Parathyroid adenoma (tissue), 2 donors: ENCODE data around the gene SPRYD3.
"Not testable (repeated sequence)": the region's sequence is repeated elsewhere in the genome, so short reads cannot be mapped to it uniquely, and the experiment has no call there.

Experiments used
- H2AFZ ChIP-seq: fragments of 300-600 bp; sonication (generic); one replicate; pipeline ENCODE4 v1.7.0; 2017; ENCODE audit warnings: antibody characterized with exemption, mild to moderate bottlenecking
- H3K27ac ChIP-seq: fragments of 300-600 bp; sonication (generic); one replicate; pipeline ENCODE4 v1.7.0; 2017
- H3K27me3 ChIP-seq: fragments of 300-600 bp; sonication (generic); one replicate; pipeline ENCODE4 v1.7.0; 2017; ENCODE audit warnings: low read length; ENCODE audit not compliant: control insufficient read depth, insufficient read depth
- H3K36me3 ChIP-seq: fragments of 300-600 bp; sonication (generic); one replicate; pipeline ENCODE4 v1.7.0; 2017; ENCODE audit warnings: low read length; ENCODE audit not compliant: control insufficient read depth, insufficient read depth
- H3K4me1 ChIP-seq: fragments of 300-600 bp; sonication (generic); one replicate; pipeline ENCODE4 v1.7.0; 2017; ENCODE audit warnings: control low read depth
- H3K4me2 ChIP-seq: fragments of 300-600 bp; sonication (generic); one replicate; pipeline ENCODE4 v1.7.0; 2017; ENCODE audit warnings: low read length
- H3K4me3 ChIP-seq: fragments of 300-600 bp; sonication (generic); one replicate; pipeline ENCODE4 v1.7.0; 2017; ENCODE audit warnings: low read depth, low read length
- H3K79me2 ChIP-seq: fragments of 300-600 bp; sonication (generic); one replicate; pipeline ENCODE4 v1.7.0; 2017; ENCODE audit warnings: control low read depth
- H3K9ac ChIP-seq: fragments of 300-600 bp; sonication (generic); one replicate; pipeline ENCODE4 v1.7.0; 2017; ENCODE audit warnings: mild to moderate bottlenecking
- H3K9me3 ChIP-seq: fragments of 300-600 bp; sonication (generic); one replicate; pipeline ENCODE4 v1.7.0; 2017; ENCODE audit warnings: low read length; ENCODE audit not compliant: control insufficient read depth
- TF ChIP-seq, protein P1 (sequence below): fragments of 300-600 bp; sonication (generic); IDR thresholded peaks from one replicate; pipeline ENCODE4 v1.7.0; 2017; ENCODE audit warnings: antibody characterized with exemption, mild to moderate bottlenecking
- donor health status: primary hyperparathyroidism.

SPRYD3 gene

DNA sequence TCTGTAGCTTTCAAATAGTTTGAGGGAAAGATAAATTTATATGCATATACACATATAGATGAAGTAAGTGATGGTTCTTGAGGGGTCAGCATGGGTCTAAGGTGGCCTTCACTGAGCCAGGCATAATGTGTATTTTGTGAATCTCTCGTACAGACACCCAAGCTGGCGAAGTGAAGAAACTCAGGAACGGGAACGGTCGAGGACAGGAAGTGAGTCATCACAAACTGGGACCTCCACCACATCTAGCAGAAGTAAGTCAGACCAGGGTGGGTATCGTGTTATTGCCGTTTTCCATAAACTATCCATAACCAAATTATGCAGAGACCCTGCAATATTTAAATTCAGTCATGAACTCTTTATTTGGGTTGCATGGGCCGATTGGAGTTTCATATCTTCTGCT, 44.7 kb downstream of the SPRYD3 start:
- TF ChIP-seq, protein P1, sequence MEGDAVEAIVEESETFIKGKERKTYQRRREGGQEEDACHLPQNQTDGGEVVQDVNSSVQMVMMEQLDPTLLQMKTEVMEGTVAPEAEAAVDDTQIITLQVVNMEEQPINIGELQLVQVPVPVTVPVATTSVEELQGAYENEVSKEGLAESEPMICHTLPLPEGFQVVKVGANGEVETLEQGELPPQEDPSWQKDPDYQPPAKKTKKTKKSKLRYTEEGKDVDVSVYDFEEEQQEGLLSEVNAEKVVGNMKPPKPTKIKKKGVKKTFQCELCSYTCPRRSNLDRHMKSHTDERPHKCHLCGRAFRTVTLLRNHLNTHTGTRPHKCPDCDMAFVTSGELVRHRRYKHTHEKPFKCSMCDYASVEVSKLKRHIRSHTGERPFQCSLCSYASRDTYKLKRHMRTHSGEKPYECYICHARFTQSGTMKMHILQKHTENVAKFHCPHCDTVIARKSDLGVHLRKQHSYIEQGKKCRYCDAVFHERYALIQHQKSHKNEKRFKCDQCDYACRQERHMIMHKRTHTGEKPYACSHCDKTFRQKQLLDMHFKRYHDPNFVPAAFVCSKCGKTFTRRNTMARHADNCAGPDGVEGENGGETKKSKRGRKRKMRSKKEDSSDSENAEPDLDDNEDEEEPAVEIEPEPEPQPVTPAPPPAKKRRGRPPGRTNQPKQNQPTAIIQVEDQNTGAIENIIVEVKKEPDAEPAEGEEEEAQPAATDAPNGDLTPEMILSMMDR: no peak
- Histone ChIP-seq H3K9ac (no peak overlapping the region), H3K27ac (no peak overlapping the region)

DNA sequence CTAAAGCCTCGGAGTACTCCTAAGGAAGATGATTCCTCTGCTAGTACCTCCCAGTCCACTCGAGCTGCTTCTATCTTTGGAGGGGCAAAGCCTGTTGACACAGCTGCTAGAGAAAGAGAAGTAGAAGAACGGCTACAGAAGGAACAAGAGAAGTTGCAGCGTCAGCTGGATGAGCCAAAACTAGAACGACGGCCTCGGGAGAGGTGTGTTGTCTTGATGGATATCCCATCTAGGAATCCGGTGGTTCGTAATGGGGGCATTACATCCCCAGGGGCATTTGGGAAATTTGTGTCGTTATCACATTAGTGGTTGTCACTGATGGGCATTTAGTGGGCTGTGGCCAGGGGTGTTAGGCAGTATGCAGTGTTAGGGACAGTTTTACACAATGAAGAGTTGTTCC, 45.4 kb downstream of the SPRYD3 start:
- H2AFZ ChIP-seq, H3K9me3 ChIP-seq, H3K4me1 ChIP-seq, H3K27ac ChIP-seq, H3K9ac ChIP-seq, H3K4me3 ChIP-seq, H3K27me3 ChIP-seq, H3K79me2 ChIP-seq, H3K36me3 ChIP-seq: not testable (repeated sequence)
- H3K4me2 ChIP-seq: peak overlapping the region; percentile 26

More for the DNA sequence above, 44.7 kb downstream of the SPRYD3 start:
- H3K4me2 ChIP-seq: peak overlapping the region; percentile 28
- H3K4me3 ChIP-seq: no peak overlapping the region
- H3K9me3 ChIP-seq: no peaks in the 10 kb centered on the region
- peaks cover 2% of the 10 kb centered on the region for H3K79me2 ChIP-seq
- H2AFZ ChIP-seq: no peak overlapping the region
- no peaks in the 10 kb centered on the region for H3K27me3 ChIP-seq
- peaks cover 3% of the 10 kb centered on the region for H3K4me1 ChIP-seq
- no peaks in the 10 kb centered on the region for H3K36me3 ChIP-seq

DNA sequence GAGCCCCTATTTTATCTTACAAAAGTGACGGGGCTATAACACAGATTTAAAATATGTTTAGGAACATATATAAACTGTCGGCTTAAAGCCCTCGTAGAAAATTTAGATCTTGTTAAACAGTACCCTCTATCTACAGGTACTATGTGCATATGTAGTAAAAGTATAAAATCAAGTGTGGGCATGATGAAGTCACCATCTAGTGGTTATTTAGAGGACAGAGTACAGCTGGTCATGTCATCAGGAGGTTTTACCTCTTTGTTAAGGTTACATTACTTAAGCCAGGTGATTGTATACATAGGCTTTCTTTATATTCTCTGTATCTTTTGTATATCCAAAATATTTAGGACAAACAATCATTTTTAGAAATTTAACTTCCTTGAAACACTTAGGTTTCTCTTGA, 47.6 kb downstream of the SPRYD3 start:
- no peak overlapping the region for H3K27ac ChIP-seq
- no peak overlapping the region for H3K9ac ChIP-seq
- H3K79me2 ChIP-seq: peaks cover 5% of the 10 kb centered on the region
- no peaks in the 10 kb centered on the region for H3K9me3 ChIP-seq
- no peak overlapping the region for H3K4me2 ChIP-seq
- no peaks in the 10 kb centered on the region for H3K4me1 ChIP-seq
- H3K4me3 ChIP-seq: no peak overlapping the region
- H3K27me3 ChIP-seq: no peaks in the 10 kb centered on the region
- TF ChIP-seq, protein P1: no peak
- no peak overlapping the region for H2AFZ ChIP-seq
- no peaks in the 10 kb centered on the region for H3K36me3 ChIP-seq

DNA sequence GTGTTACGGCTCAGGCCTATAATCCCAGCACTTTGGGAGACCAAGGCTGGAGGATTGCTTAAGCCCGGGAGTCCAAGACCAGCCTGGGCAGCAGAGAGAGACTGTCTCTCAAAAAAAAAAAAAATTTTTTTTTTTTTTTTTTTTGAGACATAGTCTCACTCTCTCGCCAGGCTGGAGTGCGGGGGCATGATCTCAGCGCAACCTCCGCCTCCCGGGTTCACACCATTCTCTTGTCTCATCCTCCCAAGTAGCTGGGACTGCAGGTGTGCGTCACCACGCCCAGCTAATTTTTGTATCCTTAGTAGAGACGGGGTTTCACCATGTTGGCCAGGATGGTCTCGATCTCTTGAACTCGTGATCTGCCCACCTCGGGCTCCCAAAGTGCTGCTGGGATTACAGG, 52.2 kb downstream of the SPRYD3 start:
- not testable (repeated sequence) for H3K79me2 ChIP-seq, H3K4me2 ChIP-seq, H3K36me3 ChIP-seq, H3K9ac ChIP-seq, H3K27ac ChIP-seq, H3K9me3 ChIP-seq, H3K27me3 ChIP-seq, H3K4me1 ChIP-seq, H3K4me3 ChIP-seq, H2AFZ ChIP-seq

DNA sequence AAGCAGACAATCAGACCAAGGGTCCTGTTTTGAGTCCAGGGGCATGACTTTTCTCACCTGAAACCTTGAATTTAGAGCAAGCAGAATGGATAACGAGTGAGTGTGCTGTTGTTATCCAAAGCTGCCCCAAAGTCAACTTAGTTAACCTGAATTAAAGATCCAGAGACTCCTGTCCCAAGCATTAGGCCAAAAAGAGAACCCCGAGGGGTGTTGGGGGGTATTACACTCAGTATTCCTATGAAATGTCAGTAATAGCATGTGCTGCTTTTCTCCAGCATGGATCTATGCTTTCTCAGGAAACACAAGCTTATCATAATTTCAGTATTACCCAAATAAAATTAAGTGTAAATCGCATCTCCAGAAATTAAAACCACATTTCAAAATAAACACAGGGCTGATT, 53.9 kb downstream of the SPRYD3 start:
- H3K4me1 ChIP-seq: no peaks in the 10 kb centered on the region
- H3K27me3 ChIP-seq: no peaks in the 10 kb centered on the region
- no peak overlapping the region for H3K4me2 ChIP-seq
- H3K27ac ChIP-seq: no peak overlapping the region
- H3K9me3 ChIP-seq: no peaks in the 10 kb centered on the region
- TF ChIP-seq, protein P1: no peak
- H3K36me3 ChIP-seq: no peaks in the 10 kb centered on the region
- H3K9ac ChIP-seq: no peak overlapping the region
- no peak overlapping the region for H3K4me3 ChIP-seq
- peaks cover 6% of the 10 kb centered on the region for H3K79me2 ChIP-seq
- H2AFZ ChIP-seq: no peak overlapping the region

DNA sequence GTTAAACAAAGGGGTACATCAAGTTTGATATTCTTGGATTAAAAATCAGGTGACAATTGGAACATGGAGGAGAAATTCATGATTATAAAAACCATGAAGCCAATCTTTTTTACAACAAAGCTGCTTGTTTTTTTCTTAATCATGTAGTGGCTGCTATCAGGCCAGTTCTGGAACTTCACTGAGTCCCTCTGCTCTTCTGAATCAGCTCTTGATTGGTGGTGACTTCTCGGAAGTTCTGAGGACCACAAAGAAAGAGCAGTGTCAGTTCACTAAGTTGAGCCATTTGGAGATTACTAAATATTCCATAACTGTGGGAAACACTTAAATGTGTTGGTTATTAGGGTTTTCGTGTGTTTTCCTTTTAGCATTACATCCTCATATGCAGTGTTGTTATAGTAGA, 64.5 kb downstream of the SPRYD3 start:
- Histone ChIP-seq H3K4me1 (peaks cover 20% of the 10 kb centered on the region), H3K79me2 (peaks cover 55% of the 10 kb centered on the region), H3K9ac (no peak overlapping the region), H3K4me2 (no peak overlapping the region), H3K9me3 (no peaks in the 10 kb centered on the region), H3K27me3 (no peaks in the 10 kb centered on the region), H3K36me3 (no peaks in the 10 kb centered on the region), H3K4me3 (no peak overlapping the region), H3K27ac (no peak overlapping the region), H2AFZ (no peak overlapping the region)
- TF ChIP-seq, protein P1: no peak
